Neural cell (in vitro differentiated cells): ENCODE measurements around the gene DPF3.

Experiments
- EP300 ChIP-seq: fragments of 450-650 bp; conservative IDR thresholded peaks from 2 replicates; pipeline ENCODE4 v1.6.1; 2014; ENCODE audit warnings: antibody characterized with exemption, mild to moderate bottlenecking, moderate library complexity; ENCODE audit not compliant: poor library complexity, severe bottlenecking
- EZH2 ChIP-seq: fragments of 200-600, 300-800 bp; shearing (Covaris generic), sonication (generic); IDR thresholded peaks from 2 replicates; pipeline ENCODE4 v1.6.1; 2014; ENCODE audit warnings: antibody characterized with exemption, low read length, borderline replicate concordance, mild to moderate bottlenecking; ENCODE audit not compliant: insufficient read depth, poor library complexity, severe bottlenecking
- POLR2AphosphoS5 ChIP-seq: IDR thresholded peaks from 2 replicates; pipeline ENCODE4 v1.6.1; 2012
- RAD21 ChIP-seq: fragments of 450-650 bp; conservative IDR thresholded peaks from 2 replicates; pipeline ENCODE4 v1.6.1; 2014; ENCODE audit warnings: antibody characterized with exemption, mild to moderate bottlenecking, moderate library complexity
- SMC3 ChIP-seq: fragments of 450-650 bp; conservative IDR thresholded peaks from 2 replicates; pipeline ENCODE4 v1.6.1; 2014; ENCODE audit warnings: antibody characterized with exemption, mild to moderate bottlenecking, moderate library complexity; ENCODE audit not compliant: poor library complexity
- TF ChIP-seq, protein P1 (sequence below): fragments of 450-650 bp; IDR thresholded peaks from 2 replicates; pipeline ENCODE4 v1.5.1; 2014; ENCODE audit warnings: antibody characterized with exemption, mild to moderate bottlenecking, moderate library complexity; ENCODE audit not compliant: poor library complexity, severe bottlenecking
- TF ChIP-seq, protein P2 (sequence below): IDR thresholded peaks from 2 replicates; pipeline ENCODE4 v1.6.1; 2012; ENCODE audit warnings: borderline replicate concordance

DNA sequence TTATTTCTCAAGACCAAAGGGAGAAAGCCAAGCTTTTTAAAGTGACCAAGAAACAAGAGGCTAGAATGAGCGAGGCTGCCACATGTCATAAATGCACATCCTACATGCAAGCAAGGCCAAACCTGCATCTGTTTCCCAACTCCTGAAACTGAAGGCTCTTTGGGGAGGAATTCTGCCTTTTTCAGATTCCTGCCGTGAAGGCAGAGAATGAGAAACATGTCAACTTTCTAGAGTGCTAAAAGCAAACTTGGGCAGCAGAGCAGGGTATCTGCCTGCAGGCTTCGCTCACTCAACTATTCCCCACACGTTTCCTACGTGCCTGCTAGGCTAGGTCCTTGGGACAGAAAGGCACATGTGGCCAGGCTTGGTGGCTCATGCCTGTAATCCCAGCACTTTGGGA is 15.2 kb downstream of the DPF3 start:
- TF ChIP-seq, protein P1, sequence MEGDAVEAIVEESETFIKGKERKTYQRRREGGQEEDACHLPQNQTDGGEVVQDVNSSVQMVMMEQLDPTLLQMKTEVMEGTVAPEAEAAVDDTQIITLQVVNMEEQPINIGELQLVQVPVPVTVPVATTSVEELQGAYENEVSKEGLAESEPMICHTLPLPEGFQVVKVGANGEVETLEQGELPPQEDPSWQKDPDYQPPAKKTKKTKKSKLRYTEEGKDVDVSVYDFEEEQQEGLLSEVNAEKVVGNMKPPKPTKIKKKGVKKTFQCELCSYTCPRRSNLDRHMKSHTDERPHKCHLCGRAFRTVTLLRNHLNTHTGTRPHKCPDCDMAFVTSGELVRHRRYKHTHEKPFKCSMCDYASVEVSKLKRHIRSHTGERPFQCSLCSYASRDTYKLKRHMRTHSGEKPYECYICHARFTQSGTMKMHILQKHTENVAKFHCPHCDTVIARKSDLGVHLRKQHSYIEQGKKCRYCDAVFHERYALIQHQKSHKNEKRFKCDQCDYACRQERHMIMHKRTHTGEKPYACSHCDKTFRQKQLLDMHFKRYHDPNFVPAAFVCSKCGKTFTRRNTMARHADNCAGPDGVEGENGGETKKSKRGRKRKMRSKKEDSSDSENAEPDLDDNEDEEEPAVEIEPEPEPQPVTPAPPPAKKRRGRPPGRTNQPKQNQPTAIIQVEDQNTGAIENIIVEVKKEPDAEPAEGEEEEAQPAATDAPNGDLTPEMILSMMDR, result no peak
- TF ChIP-seq POLR2AphosphoS5, result no peak
- TF ChIP-seq, protein P2, sequence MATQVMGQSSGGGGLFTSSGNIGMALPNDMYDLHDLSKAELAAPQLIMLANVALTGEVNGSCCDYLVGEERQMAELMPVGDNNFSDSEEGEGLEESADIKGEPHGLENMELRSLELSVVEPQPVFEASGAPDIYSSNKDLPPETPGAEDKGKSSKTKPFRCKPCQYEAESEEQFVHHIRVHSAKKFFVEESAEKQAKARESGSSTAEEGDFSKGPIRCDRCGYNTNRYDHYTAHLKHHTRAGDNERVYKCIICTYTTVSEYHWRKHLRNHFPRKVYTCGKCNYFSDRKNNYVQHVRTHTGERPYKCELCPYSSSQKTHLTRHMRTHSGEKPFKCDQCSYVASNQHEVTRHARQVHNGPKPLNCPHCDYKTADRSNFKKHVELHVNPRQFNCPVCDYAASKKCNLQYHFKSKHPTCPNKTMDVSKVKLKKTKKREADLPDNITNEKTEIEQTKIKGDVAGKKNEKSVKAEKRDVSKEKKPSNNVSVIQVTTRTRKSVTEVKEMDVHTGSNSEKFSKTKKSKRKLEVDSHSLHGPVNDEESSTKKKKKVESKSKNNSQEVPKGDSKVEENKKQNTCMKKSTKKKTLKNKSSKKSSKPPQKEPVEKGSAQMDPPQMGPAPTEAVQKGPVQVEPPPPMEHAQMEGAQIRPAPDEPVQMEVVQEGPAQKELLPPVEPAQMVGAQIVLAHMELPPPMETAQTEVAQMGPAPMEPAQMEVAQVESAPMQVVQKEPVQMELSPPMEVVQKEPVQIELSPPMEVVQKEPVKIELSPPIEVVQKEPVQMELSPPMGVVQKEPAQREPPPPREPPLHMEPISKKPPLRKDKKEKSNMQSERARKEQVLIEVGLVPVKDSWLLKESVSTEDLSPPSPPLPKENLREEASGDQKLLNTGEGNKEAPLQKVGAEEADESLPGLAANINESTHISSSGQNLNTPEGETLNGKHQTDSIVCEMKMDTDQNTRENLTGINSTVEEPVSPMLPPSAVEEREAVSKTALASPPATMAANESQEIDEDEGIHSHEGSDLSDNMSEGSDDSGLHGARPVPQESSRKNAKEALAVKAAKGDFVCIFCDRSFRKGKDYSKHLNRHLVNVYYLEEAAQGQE, result no peak
- no peak for TF ChIP-seq EP300
- TF ChIP-seq EZH2, result no peak
- TF ChIP-seq RAD21, result no peak
- TF ChIP-seq SMC3, result no peak
